ENCODE measurements around the gene PHF5A. TPM values are rescaled to one million over a fixed set of nuclear protein-coding genes. Genes with fewer than 3 reads are reported as not detected.

Gene PHF5A
- total and polyA plus RNA-seq, 10 of the 15 experiments (the other 5 are each of a cell fraction or from before 2014, with no cell fraction given) = 40.5 to 115 (median 79.2) TPM

DNA sequence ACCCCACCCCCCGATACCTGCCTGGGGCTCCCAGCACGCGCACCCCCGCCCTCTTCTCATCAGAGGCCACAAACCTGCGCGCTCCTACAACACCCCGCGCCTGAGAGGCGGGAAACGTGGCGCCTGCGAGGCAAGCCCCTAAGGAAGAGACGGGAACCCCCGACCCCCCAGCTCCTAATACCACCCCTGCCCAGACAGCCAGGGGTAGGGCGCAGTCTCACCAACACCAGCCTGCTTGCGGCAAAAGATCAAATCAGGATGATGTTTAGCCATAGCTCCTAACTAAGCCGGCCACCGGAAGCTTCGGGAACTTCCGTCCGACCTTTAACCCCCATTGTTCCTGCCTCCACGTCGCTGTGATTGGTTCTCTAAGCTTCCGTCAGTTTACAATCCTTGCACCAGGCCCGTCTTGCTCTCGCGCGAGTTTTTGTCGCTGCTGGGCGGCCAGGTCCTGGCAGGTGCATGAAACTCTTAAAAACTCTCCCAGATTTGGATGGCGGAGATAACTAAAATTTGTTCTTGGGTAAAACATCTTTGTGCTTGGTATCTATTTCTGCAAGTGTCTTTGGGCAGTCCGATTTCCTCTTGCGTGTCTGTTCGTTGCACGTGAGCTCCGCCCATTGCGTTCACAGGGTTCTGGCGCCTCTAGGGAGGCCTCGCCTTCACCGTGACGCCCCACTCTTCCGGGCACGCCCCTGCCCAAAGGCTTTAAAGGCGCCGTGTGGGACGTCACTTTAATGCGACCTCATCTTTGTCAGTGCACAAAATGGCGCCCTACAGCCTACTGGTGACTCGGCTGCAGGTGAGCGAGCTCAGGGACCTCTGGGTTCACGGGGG is at the start of gene PHF5A, which contains the start of gene ACO2 (continued):
- TF ChIP-seq GATAD2B (conservative IDR thresholded peaks at IDR 0.05; ENCODE audit: low read depth) = peak; percentile 62
- peak; percentile 90 for TF ChIP-seq POLR2AphosphoS5 (IDR thresholded peaks at IDR 0.05; ENCODE audit: low read length)
- TF ChIP-seq, protein P1, sequence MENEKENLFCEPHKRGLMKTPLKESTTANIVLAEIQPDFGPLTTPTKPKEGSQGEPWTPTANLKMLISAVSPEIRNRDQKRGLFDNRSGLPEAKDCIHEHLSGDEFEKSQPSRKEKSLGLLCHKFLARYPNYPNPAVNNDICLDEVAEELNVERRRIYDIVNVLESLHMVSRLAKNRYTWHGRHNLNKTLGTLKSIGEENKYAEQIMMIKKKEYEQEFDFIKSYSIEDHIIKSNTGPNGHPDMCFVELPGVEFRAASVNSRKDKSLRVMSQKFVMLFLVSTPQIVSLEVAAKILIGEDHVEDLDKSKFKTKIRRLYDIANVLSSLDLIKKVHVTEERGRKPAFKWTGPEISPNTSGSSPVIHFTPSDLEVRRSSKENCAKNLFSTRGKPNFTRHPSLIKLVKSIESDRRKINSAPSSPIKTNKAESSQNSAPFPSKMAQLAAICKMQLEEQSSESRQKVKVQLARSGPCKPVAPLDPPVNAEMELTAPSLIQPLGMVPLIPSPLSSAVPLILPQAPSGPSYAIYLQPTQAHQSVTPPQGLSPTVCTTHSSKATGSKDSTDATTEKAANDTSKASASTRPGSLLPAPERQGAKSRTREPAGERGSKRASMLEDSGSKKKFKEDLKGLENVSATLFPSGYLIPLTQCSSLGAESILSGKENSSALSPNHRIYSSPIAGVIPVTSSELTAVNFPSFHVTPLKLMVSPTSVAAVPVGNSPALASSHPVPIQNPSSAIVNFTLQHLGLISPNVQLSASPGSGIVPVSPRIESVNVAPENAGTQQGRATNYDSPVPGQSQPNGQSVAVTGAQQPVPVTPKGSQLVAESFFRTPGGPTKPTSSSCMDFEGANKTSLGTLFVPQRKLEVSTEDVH (IDR thresholded peaks at IDR 0.05; ENCODE audit: low read depth, partially characterized antibody) = peak; percentile 77
- TF ChIP-seq STAT3 (IDR thresholded peaks at IDR 0.05; ENCODE audit: low read depth, low read length) = no peak
- TF ChIP-seq, protein P2, sequence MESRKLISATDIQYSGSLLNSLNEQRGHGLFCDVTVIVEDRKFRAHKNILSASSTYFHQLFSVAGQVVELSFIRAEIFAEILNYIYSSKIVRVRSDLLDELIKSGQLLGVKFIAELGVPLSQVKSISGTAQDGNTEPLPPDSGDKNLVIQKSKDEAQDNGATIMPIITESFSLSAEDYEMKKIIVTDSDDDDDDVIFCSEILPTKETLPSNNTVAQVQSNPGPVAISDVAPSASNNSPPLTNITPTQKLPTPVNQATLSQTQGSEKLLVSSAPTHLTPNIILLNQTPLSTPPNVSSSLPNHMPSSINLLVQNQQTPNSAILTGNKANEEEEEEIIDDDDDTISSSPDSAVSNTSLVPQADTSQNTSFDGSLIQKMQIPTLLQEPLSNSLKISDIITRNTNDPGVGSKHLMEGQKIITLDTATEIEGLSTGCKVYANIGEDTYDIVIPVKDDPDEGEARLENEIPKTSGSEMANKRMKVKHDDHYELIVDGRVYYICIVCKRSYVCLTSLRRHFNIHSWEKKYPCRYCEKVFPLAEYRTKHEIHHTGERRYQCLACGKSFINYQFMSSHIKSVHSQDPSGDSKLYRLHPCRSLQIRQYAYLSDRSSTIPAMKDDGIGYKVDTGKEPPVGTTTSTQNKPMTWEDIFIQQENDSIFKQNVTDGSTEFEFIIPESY (IDR thresholded peaks at IDR 0.05) = peak; percentile 21; the same call in 1 of the 2 replicates
- peak; percentile 95 for TF ChIP-seq GABPA (IDR thresholded peaks at IDR 0.05; ENCODE audit: low read depth)
- TF ChIP-seq IKZF1 (conservative IDR thresholded peaks at IDR 0.05) = peak; percentile 73; the same call in 1 of the 2 replicates
- TF ChIP-seq, protein P3, sequence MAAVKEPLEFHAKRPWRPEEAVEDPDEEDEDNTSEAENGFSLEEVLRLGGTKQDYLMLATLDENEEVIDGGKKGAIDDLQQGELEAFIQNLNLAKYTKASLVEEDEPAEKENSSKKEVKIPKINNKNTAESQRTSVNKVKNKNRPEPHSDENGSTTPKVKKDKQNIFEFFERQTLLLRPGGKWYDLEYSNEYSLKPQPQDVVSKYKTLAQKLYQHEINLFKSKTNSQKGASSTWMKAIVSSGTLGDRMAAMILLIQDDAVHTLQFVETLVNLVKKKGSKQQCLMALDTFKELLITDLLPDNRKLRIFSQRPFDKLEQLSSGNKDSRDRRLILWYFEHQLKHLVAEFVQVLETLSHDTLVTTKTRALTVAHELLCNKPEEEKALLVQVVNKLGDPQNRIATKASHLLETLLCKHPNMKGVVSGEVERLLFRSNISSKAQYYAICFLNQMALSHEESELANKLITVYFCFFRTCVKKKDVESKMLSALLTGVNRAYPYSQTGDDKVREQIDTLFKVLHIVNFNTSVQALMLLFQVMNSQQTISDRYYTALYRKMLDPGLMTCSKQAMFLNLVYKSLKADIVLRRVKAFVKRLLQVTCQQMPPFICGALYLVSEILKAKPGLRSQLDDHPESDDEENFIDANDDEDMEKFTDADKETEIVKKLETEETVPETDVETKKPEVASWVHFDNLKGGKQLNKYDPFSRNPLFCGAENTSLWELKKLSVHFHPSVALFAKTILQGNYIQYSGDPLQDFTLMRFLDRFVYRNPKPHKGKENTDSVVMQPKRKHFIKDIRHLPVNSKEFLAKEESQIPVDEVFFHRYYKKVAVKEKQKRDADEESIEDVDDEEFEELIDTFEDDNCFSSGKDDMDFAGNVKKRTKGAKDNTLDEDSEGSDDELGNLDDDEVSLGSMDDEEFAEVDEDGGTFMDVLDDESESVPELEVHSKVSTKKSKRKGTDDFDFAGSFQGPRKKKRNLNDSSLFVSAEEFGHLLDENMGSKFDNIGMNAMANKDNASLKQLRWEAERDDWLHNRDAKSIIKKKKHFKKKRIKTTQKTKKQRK (IDR thresholded peaks at IDR 0.05; ENCODE audit: low read depth, low read length) = 0 out of 2 replicates have a peak, but pooled peaks have one; percentile 24
- TF ChIP-seq, protein P4, sequence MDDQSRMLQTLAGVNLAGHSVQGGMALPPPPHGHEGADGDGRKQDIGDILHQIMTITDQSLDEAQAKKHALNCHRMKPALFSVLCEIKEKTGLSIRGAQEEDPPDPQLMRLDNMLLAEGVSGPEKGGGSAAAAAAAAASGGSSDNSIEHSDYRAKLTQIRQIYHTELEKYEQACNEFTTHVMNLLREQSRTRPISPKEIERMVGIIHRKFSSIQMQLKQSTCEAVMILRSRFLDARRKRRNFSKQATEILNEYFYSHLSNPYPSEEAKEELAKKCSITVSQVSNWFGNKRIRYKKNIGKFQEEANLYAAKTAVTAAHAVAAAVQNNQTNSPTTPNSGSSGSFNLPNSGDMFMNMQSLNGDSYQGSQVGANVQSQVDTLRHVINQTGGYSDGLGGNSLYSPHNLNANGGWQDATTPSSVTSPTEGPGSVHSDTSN (IDR thresholded peaks at IDR 0.05; ENCODE audit: insufficient replicate concordance, low read depth, low read length) = peak; percentile 89
- TF ChIP-seq EGR1 (IDR thresholded peaks at IDR 0.05; ENCODE audit: borderline replicate concordance in 1 of 2, low read depth in 2 of 2, low read length in 2 of 2) = no peak; a peak in 1 of 3 replicates
- TF ChIP-seq ZZZ3 (IDR thresholded peaks at IDR 0.05; ENCODE audit: control insufficient read depth, insufficient read length, low read depth) = no peak
- TF ChIP-seq, protein P5, sequence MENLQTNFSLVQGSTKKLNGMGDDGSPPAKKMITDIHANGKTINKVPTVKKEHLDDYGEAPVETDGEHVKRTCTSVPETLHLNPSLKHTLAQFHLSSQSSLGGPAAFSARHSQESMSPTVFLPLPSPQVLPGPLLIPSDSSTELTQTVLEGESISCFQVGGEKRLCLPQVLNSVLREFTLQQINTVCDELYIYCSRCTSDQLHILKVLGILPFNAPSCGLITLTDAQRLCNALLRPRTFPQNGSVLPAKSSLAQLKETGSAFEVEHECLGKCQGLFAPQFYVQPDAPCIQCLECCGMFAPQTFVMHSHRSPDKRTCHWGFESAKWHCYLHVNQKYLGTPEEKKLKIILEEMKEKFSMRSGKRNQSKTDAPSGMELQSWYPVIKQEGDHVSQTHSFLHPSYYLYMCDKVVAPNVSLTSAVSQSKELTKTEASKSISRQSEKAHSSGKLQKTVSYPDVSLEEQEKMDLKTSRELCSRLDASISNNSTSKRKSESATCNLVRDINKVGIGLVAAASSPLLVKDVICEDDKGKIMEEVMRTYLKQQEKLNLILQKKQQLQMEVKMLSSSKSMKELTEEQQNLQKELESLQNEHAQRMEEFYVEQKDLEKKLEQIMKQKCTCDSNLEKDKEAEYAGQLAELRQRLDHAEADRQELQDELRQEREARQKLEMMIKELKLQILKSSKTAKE (IDR thresholded peaks at IDR 0.05; ENCODE audit: low read depth, poor library complexity, severe bottlenecking) = peak; percentile 85
